GDM1 (cell line): Measurements from ENCODE around the gene CIROP.

Source experiments
- DNase-seq: peaks from one replicate; lab custom pipeline; 2025; lab: John Stamatoyannopoulos, UW

The CIROP gene, protein sequence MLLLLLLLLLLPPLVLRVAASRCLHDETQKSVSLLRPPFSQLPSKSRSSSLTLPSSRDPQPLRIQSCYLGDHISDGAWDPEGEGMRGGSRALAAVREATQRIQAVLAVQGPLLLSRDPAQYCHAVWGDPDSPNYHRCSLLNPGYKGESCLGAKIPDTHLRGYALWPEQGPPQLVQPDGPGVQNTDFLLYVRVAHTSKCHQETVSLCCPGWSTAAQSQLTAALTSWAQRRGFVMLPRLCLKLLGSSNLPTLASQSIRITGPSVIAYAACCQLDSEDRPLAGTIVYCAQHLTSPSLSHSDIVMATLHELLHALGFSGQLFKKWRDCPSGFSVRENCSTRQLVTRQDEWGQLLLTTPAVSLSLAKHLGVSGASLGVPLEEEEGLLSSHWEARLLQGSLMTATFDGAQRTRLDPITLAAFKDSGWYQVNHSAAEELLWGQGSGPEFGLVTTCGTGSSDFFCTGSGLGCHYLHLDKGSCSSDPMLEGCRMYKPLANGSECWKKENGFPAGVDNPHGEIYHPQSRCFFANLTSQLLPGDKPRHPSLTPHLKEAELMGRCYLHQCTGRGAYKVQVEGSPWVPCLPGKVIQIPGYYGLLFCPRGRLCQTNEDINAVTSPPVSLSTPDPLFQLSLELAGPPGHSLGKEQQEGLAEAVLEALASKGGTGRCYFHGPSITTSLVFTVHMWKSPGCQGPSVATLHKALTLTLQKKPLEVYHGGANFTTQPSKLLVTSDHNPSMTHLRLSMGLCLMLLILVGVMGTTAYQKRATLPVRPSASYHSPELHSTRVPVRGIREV

DNA sequence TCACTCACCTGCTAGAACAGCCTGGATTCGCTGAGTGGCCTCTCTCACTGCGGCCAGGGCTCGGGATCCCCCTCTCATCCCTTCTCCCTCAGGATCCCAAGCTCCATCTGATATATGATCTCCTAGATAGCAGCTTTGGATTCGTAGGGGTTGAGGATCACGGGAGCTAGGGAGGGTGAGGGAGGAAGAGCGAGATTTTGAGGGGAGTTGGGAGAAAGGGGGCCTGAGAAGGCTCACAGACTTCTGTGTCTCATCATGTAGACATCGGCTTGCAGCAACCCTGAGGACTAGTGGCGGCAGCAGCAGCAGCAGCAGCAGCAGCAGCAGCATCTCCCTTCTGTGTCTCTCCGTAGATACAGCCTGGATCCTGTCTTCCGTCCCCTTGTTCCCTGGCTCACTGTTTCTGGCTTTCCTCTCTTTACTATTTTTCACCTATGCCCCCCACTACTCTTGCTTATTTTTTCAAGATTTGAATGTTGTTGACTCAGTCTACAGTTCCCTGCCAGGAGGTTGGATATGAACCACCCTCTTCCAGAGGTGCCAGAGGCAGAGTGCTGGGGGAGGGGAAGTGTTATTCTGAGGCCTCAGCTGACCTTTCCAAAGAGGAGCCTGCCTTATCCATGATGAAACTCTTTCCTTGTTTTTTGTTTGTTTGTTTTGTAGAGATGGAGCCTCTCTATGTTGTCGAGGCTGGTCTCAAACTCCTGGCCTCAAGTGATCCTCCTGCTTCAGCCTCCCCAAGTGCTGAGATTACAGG lies at the start of gene CIROP:
TSS of gene CIROP (minus strand) at position 399 of the 757 bp plus-strand sequence. CDS start at position 330, 69 bp downstream.
- DNase-seq: no peak

DNA sequence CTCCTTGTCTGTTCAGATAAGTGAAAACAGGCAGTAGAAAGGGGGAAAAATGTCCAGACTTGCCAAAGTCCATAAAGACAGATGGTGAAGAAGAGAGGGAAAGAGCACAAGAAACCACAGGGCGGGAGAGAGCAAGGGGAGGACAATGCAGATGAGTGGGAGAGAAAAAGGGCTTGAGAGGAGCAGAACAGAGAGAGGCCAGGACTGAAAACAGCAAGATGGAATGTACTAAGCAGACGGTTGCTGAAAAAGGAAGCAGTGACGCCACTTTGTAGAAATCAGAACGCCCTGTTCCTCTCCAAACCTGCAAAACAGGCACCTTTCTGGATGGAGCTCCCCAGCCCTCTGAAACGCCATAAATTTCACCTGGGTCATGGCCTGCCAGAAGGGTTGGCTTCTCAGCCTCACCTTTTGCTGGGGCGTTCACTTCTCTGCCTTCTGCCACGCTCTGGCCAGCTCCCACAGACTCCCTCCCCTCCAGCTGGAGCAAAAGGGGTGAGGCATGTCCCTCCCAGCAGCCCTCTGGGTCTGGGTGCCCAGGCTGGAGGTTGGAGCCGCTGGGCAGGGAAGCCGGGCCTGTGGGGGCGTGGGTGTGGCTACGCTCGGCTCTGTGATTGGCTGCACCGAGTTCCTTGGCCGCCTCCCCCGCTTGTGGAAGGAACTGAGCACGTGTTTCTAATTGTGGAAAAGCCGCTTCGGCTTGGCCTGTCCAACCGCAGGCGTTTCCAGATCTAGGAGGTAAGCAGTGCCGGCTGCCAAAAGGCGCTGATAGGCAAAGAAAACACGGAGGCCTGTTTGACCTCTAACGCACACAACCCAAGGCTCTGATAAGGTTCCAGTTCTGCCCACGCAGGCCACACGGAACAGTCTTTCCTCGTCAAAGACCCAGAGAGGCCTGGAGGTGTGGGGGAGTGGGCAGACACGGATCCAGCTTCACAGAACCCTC lies 49.3 kb upstream of the CIROP start:
- no peak for DNase-seq

DNA sequence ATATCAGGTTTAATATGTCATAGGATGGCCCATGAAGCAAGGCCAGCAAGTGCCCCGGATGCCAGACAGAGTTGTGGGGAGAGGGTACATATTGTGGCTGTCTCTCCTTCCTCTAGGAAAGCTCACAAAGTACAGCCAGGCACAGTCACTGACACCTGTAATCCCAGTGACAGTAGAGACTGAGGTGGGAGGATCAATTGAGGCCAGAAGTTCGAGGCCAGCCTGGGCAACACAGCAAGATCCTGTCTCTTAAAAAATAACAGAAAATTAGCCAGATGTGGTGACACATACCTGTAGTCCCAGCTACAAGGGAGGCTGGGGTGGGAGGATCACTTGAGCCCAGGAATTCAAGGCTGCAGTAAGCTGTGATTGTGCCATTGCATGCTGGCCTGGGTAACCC lies 46.6 kb upstream of the CIROP start:
- DNase-seq: no peak

DNA sequence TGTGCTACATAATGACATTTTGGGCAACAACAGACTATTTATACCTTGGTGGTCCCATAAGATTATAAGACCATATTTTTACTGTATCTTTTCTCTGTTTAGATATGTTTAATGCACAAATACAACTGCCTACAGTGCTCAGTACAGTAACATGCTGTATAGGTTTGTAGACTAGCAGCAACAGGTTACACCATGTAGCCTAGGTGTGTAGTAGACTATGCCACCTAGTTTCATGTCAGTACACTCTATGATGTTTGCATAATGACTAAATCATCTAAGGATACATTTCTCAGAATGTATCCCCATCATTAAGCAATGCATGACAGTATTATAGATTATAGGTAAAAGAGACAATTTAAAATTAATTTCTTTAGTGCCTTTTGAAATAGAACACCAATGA lies 45.0 kb upstream of the CIROP start:
- DNase-seq: no peak

DNA sequence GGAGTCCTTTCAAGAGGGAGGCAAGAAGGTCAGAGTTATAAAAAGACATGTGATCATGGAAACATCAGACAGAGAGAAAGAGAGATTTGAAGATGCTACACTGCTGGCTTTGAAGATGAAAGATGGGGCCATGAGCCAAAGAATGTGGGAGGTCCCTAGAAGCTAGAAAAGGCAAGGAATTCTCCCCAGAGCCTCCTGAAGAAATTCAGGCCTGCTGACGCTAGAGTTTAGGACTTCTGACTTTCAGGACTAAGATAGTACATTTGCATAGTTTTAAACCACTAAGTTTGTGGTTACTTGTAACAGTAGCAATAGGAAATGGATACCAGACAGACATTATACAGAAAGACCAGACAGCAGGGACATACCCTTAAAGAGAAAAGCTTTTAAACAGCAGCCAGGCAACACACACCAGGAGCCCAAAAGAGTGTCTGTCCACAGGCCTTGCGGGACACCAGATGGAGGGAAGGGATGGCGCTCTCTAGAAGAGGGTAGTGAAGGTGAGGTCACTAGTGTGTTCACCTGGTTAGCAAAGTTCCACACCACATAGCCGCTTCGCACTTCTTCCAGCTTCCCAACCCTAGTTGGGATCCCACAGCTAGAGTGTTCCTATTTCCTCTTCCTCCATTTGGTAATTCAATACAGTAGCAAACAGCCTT lies 43.9 kb upstream of the CIROP start:
- no peak for DNase-seq

DNA sequence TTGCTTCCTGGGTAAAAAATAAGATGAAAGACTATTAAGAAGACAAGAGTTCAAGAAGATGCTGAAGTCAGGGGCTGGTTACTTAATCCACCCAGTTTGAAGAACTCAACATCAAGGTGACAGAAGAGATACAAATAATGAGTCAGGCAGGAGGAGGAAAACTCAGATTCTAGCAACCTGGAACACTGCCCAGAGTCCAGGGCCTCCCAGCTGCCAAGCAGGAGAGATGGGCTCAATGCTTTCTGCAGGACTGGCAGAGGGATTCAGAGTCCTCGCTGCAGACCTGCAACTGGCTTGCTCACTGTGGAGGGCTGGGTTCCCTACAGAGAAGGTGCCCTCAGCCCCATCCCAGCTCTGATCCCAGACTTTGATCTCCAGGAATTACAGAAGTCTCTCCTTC lies 42.9 kb upstream of the CIROP start:
- no peak for DNase-seq

DNA sequence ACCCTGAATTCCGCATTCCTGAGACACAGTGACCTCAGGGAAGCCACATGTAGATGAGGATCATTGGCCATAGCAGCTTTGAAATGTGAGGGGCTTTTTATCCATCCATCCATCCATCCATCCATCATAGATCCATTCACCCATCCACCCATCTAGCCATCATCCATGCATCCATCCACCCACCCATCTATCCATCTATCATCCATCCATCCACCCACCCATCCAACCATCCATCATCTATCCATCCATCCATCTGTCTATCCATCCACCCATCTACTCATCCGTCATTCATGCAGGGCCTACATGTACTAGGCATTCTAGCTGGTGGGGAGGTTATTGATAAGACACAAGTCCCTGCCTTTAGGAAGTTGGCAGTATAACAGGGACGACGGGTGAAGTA lies 42.2 kb upstream of the CIROP start:
- DNase-seq: no peak

DNA sequence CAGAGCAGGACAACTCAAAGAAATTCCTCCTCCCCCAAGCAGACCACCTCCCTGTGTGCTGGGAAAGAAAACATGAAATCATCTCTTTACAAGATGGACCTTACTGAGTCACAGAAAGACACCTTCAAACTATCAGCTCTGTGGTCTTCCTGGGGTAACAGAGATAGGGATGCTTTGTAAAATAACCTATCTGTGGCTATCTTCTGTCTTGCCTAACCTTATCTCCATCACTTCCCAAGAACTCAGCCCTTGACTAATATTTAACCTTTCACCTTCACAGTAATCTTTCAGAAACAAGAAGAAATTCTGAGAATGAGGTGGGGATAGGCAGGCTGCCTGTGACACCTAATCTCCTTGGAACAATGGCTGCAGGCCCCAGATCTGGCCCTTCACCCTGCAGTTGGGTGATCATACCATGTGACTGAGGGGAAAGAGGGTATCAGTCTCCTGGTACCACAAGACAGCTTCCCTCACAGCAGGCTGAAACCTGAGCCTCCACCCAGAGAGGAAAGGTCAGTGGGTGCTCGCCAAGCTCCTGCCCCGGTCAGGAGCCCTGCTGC lies 41.6 kb upstream of the CIROP start:
- no peak for DNase-seq

DNA sequence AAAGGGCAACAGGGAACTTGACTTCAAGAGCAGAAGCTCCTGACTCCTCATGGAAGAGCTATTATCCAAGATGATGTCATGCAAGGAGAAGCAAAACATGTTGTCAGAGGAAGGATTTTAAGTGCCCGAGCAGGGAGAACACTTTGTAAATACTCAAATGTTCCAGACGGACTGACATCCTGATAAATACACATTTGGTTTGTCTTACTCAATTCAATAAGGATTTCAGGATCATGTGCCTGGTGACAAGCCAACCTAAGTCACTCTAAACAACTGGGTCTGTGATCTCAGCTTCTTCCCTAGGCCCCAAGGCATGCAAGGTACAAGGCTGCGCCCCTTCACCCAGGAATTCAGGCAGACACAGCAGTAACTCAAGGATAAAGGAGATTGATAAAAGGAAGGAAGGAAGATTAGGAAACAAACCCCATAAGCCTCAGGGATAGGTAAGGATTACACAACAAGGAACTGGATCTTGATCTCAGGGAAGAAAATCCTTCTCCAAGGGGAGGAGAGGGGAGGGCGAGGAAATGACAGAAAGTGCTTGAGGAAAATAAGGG lies 41.1 kb upstream of the CIROP start:
- DNase-seq: no peak

DNA sequence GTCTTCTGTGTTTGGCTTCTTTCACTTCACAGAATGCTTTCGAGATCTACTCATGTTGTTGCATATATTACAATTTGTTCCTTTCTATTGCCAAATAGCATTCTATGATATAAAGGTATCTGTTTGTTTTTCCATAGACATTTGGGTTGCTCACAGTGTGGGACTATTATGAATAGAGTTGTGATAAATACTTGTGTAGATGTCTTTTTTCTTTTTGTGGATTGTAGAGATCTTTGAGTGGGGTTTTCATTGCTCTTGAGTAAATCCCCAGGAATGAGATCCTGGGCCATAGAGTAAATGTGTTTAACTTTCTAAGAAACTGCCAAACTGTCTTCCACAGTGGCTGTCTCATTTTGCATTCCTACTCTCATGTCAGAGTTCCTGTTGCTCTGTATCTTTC lies 39.1 kb upstream of the CIROP start:
- DNase-seq: no peak

DNA sequence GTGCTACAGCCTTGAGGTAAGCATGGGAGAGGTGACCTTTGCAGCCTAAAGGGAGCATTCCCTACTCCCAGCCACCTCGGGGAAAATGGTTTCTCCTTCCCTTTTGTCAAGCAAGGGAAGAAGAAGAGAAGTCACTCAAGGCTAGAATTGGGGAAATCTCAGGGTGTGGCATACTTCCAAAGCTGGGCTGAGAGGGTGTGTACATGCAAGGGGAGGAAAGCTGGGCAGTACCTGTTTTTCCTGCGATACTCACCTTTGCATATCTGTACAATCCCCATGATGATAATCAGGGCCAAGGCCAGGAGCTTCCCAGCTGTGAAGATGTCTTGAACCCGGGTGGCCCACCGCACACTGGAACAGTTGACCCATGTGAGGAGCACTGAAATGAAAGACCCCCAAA lies 38.0 kb upstream of the CIROP start:
- DNase-seq: no peak

DNA sequence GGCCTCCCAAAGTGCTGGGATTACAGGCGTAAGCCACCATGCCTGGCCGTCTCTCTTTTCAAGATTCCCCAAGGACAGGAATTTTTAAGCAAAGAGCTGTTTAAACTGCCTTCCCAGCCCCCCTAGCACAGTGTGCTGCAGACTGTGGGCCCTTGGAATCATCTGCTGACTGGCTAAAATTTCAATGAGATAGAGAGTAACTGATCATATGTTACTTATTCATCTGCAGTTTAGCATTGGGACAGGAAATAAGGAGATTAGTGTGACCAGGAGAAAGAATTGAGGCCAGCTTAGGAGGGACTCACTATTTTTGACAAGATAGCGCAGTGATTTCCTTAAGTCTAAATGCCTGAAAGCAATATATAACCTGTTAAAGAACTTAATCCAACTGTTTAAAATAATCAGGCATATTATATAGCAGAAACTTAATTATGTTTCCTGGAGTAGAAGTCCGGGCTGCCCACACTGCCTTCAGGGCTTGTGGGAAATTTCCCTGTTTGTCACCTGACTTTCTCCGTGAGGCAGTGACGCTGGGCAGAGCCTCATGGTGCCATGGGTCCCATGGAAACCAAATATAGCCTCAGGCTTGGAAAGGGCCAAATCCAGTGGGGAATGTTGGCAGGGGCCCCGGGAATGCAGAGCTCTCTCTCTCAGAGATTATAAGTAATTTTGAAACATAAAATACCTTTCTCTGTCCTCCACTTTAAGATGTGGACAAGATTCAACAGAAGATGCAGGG lies 37.1 kb upstream of the CIROP start:
- DNase-seq: no peak

DNA sequence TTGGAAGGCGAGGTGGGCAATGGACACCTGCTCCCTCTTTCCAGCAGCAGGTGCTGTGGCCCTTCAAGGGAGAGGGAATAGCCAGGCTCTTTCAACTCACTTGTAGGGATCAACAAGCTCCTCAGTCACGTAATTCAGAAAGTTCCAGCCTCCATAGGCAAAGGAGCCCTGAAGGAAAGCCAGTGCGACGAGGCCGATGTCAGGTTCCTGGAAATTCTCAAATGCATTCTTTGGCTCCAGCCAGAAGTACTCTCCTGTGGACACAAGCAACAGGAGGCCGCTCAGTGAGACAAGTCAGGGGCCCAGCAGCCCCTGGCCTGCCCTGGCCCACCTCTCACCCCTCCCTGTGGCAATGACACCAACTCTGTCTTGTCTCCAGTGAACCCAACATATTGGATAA lies 35.6 kb upstream of the CIROP start:
- DNase-seq: no peak

DNA sequence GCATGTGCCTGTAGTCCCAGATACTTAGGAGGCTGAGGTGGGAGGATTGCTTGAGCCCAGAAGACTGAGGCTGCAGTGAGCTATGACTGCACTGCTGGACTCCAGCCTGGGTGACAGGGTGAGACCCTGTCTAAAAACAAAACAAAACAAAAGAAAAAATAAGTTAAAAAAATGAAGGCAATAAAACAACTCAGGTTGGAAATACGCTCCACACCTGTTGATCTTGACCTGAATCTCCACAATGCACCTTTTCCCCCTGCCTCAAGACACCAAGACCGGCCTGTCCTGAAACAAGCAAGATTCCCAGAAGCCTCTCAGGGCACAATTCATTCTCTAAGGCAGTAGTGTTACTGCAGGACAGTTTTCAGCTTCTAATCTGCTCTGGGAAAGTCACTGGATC lies 35.1 kb upstream of the CIROP start:
- no peak for DNase-seq

DNA sequence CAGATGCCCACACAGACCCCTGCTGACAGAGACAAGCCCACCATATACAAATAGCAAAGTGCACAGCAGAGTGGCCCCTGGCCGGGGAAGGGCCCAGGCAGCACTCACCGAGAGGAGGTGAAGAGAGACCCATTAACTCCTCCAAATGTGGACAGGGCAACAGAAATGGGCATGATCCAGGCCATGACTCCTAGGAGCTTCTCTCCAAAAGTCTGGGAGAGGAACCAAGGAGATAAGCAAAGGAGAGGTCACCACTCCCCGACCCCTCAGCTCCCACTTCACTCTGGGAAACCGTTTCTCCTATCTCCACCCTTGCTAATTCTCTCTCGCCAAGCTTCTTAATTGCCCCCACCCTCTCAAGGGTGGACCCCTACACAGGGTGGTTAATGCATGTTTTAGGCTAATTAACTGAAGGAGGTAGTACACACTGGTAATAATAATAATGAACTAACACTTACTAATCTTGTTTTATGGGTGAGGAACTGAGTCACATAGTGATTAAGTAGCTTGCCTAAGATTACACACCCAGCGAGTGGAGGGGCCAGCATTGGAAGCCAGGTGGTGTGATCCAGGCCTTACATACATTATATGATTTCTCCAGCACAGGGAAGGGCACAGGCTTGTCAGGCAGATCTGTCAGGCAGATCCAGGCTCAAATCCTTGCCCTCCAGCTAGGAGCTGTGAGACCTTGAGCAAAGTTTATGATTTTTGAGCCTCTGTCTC lies 33.2 kb upstream of the CIROP start:
- no peak for DNase-seq

DNA sequence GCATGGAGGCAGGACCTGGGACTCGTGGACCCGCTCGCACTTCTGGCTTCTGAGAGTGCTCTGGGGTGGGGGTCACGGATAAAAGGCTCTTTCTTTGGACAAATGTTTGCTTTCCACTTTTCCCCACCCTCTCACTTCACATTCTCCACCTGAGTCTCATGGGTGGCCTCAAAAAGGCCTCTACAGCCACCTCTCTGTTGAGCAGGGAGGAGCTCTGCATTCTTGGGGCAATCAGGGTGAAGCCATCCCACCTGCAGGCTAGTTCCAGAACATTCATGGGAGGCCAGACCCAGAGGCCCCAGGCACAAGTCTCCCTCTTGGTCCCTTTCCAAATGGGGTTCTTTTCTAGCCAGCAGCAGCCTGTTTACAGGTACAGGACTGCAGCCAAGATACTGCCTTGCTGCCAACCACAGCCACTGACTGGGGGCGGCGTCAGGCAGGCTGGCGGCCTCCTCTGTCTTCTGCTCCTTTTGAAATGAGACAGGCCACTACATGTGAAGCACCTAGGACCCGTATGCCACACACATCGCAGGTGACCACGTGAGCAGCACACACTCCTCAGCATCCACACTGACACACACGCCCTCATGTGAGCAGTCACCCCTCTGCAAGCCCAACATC lies 32.5 kb upstream of the CIROP start:
- no peak for DNase-seq

DNA sequence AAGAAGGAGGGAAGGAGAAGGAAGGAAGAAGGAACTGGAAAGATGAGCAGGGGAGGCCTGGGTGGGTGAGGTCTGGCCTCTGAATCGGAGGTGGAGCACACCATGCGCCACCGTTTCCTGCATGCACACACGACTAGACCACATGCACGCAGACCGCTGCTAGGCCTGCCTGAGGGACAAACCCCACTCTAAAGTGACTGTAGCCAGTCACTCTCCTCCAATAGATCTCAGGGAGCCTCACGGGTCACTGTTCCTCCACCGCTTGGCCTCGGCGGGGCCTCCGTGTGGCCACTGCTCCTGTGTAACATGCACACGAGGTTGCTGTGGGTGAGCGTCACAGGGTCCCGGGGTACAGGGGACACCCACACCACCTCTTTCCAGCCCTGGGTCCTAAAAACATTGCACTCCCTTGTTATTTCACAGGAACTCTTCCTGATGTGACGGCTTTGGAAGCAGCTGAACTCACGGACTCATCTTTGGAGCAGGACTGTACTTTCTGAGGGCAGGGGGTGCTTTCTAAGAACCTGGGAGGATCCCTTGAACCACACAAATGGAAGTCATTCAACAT lies 31.9 kb upstream of the CIROP start:
- no peak for DNase-seq

DNA sequence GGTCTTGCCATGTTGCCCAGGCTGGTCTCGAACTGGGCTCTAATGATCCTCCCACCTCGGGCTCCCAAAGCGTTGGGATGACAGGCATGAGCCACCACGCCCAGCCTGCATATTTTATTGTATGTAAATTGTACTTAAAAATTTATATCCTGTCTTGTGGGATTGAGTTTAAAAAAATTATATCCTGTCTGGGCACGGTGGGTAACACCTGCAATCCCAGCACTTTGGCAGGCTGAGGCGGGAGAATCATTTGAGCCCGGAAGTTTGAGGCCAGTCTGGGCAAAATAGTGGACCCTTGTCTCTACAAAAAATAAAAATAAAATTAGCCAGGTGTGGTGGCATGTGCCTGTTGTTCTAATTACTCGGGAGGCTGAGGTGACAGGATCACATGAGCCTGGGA lies 28.2 kb upstream of the CIROP start:
- DNase-seq: no peak
